Iris pigment epithelial cell (primary cell): ENCODE data around the gene SOCS3.
A peak's percentile ranks its signal among the peaks of the same experiment; 100 is the strongest.

ENCODE experiments used
- DNase-seq: peaks from one replicate; pipeline ENCODE4 v3.0.0-alpha.2; 2011; ENCODE audit warnings: low read depth

SOCS3 gene, protein sequence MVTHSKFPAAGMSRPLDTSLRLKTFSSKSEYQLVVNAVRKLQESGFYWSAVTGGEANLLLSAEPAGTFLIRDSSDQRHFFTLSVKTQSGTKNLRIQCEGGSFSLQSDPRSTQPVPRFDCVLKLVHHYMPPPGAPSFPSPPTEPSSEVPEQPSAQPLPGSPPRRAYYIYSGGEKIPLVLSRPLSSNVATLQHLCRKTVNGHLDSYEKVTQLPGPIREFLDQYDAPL

DNA sequence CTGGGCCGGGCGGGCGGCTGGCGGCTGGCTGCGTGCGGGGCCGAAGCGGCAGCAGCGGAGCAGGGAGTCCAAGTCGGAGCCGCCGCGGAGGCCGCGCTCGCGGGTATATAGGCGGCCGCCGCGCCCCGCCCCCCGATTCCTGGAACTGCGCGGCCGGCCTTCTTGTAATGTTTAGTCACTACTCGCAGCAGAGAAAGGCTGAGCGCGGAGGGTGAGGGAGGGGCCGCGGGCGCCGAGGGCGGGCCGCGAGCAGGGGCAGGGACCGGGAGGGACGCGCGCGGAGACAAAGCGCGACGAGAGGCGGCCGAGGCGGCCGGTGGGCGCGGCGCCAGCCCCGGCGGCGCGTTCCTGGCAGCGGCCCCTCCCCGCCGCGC, at the start of gene SOCS3:
TSS of gene SOCS3 (minus strand) at position 81 of the 374 bp plus-strand sequence. CDS start 982 bp downstream, outside the sequence.
- DNase-seq: peak; percentile 97

DNA sequence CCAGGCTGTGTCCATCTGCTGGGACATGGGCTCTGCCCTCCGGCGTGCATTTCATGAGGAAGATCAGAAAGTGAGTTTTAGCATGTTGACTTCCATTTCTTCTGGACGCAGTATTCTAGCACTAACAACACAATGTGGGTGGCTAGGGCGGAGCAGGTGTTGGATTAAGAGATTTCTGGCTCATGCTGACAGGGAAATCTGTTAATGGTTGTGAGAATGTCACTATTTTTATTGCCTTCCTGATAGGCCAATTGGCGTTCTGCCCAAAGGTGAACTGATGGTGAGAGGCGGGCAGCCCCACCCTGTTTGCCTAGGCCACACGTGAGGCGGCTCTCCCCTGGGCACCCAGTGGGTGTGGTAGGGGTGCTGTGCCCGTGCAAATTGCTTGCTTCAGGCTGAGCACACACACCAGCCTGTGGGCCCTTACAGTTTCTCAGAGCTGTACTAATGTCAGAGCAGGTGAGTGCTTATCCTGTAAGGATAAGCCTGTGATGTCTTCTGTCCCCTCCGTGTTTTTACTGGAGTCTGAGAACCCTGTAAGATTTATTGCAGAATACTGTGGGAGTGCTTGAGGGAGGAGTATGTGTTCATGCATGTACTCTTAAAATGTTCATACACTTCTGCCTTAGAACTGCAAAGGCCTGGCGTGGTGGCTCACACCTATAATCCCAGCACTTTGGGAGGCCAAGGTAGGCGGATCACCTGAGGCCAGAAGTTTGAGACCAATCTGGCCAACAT, 49.5 kb upstream of the SOCS3 start:
- DNase-seq: no peak

DNA sequence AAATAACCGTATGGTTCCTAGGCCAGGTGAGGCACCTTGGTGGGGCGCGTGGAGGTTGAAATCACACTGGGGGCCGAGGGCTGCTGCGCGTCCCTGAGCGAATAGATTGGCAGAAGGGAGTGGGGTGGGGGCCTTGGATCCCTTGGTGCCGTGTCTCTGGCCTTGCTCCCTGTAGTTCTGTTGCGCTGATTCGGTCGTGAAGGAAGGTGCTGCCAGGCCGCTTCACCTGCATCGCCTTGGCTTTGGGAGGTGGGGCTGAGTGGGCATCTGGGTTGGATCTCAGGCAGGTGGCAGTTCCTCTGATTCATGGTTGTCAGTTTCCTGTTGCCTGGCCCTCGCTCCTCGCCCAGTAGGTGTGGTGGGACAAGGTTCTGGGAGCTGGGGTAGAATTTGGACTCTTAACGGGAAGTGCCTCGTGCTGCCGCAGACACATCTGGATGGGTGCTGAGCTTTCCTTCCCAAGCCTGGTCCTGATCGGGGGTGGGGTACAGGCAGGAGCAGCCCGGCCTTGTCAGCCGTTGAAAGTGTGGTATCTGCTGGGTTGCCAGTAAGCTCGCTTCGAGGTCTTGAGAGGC, 48.7 kb upstream of the SOCS3 start:
- DNase-seq: no peak

DNA sequence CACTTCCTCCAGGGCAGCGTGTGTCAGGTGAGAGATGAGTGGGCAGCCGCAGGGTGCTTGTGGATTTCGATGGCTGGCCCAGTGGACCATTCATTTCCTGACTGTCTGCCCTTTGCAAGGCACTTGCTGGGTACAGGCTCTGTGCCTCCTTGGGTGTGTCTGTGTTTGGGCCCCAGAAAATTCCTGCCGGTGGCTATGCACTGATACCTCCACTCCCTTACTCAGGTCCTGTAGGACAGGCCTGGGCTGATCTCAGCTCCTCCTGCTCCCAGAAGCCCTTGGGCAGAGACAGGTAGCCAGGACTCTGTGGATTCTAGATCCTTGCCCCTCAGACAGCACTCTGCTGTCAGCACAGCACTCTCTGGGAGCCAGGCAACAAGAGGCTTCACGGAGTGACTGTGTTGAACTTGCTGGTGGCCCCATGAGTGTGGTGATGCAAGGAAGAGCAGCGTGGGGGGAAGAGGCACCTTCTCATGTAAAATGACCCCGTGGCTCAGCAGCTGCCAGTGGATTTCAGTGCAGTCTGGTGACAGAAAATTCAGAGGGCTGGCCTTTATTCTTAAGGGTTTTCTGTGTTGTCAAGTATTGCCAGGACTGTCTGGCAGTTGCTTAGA, 47.6 kb upstream of the SOCS3 start:
- peak; percentile 60 for DNase-seq

DNA sequence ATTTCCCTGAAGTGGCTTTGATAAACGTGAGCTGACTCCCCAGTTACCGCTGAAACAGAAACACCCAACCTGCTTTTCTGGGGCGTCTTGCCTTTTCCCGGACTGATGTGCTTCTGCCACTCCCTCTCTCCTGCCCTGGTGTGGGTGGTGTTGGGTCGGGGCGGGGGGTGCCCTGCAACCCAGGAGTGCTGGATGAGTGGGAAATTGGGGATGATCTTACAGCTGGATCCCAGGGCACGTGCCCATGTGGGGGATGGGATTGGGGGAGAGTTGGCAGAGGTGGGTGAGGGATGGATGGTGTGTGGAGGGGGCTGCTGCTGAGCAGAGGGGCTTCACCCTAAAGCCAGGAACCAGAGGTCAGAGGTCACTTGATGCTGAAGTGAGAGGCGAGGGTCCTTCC, 47.0 kb upstream of the SOCS3 start:
- DNase-seq: no peak

DNA sequence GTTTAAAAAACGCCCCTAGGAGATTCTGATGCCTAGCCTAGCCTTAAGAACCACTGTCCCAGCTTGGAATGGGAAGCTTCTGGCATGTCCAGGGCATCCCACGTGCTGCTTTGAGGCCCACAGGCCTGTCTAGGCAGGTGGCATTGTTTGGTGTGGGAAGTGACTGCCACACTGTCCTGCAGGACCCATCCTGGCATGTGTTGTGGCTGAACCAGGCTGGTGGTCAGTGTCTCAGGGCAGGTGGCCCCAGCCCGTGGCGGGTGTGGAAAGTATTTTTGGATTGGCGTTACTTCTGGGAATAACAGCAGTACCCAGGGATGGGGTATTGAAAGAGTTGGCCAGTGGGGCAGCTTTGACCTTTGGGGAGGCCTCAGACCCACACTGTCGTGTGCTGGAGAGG, 46.5 kb upstream of the SOCS3 start:
- no peak for DNase-seq

DNA sequence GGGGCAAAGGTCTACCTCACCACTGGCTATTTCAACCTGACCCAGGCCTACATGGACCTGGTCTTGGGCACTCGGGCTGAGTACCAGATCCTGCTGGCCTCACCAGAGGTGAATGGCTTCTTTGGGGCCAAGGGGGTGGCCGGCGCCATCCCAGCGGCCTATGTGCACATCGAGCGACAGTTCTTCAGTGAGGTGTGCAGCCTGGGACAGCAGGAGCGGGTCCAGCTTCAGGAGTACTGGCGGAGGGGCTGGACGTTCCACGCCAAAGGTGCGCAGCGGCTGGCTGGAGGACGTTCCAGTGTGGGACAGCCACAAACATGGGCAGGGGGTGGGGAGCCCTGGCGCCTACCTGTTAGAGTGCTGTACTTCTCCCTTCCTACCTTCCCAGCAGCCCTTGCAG, 43.9 kb upstream of the SOCS3 start:
- DNase-seq: no peak

DNA sequence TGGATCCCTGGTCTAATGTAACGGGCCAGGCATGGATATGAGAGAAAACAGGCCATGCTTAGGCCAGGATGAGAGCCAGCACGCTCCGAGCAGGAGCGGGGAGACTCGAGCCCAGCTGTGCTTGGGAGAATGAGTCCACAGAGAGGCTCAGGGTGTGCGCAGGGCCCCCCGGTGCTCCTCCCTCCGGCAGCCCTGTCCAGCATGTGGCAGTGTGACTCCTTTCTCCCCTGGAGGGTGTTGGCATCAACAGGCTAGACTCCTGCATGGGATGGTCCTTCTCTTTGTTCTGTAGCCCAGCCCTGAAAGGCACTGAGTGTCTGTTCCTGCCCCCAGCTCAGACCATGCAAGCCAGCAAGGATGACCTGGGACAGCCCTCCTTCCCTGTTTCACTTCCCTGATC, 42.0 kb upstream of the SOCS3 start:
- no peak for DNase-seq

DNA sequence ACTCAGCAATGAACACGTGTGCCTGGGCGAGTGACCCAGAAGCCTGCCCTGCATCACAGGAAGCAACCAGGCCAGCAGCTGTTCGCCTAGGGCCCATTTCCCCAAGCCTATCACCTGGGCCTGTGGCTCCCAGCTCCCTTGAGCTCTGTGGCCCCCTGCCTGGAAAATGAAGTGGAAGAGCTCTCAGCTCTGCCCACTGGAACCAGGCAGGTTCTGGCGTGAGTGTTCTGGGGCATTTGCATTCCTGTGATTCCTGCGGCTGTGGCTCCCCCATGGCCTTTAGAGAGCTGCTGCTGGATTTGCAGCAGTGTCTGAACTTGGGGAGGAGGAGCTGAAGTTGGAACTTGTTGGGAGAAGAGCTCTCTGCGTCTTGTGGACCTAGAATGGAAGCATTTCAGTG, 41.4 kb upstream of the SOCS3 start:
- peak; percentile 34 for DNase-seq

DNA sequence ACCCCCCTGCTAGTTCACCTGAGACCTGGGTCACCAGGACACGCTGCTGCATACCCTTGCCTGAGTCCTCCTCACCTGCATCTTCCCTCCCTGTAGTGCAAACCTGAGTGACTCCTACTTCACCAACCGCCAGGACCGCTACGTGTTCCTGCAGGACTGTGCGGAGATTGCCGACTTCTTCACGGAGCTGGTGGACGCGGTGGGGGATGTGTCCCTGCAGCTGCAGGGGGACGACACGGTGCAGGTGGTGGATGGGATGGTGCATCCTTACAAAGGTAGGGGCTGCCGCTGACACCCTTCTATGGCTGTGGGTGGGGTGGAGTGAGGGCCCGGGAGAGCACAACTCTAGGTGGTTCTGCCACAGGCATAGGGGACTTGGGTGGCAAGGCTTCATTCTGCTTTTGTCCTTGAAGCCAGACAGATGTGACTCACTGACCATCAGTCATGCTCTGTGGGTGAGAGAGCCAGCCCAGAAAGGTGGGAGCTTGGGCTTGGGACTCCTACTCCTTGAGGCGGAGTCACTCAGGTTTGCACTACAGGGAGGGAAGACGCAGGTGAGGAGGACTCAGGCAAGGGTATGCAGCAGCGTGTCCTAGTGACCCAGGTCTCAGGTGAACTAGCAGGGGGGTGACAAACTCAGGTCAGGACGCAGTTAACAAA, 40.8 kb upstream of the SOCS3 start:
- no peak for DNase-seq

DNA sequence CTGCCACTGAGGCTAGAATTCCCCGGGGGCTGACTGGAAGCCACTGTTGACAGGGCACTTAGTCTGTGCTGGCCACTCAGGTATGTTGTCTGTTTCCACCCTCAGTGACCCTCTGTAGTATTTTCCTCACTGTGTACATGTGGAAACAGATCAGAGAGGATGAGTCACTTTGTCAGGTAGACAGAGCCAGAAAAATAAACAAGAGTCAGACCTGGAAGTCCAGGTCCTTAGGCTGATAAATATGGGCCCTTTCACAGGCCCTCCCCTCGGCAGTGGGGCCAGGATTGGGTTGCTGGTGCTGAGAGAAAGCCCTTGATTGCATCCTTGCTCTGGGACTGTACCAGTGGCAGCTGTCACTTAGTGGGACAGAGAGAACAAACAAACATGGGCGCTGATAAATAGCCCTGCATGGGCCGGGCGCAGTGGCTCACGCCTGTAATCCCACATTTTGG, 39.8 kb upstream of the SOCS3 start:
- DNase-seq: no peak

DNA sequence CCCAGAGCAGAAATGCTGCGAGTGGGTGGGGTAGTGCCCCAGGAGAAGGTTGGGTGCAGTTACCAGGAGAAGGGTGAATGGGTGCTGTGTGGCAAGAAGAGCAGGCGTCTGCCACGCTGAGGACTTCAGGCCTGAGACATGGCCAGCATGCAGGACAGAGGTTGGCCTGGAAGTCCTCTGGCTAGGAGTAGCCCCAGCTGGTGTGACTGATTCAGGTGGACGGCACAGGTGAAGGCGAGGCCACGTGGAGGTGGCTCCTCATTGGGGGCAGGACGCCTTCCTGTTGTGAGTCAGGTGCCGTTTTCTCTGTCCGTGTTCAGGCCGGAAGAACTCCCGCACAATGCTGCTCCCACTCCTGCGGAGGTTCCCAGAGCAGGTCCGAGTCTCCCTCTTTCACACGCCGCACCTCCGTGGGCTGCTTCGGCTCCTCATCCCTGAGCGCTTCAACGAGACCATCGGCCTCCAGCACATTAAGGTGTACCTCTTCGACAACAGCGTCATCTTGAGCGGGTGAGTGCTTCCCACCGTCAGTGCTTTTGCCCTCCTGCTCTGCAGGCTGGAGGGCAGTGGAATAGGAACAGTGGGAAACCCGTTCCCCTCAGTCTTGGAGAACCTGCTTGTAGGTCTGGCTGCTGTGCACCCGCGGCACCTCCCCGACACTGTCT, 39.3 kb upstream of the SOCS3 start:
- DNase-seq: no peak

DNA sequence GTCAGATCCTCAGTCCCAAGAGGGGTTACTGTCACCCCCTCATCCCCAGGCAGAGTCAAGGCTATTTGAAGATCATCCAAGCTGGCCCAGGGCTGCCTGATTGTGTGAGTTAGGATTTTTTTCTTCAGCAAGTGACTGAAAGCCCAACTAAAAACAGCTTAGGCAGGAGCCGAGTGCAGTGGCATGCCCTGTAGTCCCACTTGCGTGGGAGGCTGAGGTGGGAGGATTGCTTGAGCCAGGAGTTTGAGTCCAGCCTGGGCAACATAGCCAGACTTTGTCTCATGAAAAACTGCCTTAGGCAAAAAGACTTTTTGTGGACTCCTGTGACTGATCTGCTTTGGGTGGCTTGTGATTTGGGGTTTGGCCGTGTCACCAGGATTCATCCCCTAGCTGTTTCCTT, 38.5 kb upstream of the SOCS3 start:
- no peak for DNase-seq

DNA sequence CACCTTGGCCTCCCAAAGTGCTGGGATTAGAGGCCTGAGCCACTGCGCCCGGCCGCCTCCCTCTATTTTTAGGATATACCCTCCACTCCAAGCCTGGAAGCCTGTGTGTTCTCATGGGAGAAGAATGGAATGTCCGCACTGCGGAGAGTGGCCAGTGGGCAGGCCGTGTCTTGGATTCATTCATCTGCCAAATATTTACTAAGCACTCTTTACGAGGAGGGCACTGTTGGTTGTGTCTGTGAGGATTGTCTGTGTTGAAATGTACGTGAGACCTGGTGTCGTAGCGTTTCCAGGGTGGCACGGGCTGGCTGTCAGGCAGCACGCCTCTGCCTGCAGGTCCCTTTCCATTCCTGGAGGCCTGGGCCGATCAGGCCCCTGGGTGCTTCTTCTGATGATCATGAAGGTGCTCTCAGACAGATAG, 37.8 kb upstream of the SOCS3 start:
- DNase-seq: no peak

DNA sequence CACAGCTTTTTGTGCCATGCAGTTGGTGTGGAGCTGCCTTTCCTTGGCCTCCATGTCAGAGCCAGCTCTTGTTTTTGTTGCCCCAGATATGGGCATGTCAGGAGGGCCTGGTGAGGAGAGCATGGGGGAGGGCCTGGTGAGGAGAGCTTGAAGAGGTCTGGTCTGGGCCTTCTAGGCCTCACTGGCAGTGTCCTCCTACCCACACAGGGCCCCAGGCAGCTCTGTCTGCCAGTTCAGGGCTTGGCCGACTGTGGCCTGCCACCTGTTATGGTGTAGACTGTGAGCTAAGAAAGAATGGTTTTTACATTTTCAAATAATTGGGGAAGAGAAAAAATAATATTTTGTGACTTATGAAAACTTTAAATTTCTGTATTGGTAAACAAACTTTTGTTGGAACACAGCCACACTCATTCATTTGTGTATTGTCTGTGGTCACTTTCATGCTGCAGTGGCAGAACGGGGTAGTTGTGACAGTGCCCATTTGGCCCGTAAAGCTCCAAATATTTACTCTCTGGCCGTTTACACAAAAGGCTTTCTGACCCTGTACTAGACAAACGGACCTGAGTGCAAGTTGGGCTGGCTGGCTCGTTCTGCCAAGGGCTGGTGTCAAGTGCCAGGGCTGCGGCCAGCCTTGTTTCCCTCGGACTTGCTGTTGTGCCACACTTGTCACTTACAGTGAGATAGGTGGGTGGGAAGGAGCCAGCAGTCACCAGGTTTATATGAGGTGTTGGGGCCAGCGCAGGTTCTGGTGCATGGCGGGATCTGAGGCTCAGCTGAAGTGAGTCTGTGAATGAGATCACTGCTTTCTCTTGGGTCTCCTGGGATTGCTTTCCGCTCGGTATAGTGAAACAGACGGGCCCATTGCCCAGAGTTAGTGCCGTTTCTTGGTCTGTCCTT, 36.8 kb upstream of the SOCS3 start:
- no peak for DNase-seq

DNA sequence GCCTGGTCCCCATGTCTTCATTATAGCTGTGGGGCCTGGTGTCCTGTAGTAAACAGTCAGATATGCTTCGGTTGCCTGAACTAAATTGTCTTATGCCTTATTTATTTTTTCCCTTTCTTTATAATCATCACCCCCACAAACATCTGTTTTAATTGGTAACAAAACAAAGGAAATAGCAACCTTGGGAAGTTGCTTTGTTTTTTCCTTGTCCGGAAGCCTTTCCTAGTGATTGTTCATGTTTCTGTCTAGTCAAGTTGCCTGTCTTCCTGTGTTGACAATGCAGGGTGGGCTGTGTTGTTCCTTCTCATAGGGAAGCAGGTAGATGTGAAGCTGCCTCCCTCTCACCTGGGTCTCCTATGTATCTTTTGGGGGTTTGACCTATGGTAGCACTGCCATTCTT, 35.3 kb upstream of the SOCS3 start:
- no peak for DNase-seq

DNA sequence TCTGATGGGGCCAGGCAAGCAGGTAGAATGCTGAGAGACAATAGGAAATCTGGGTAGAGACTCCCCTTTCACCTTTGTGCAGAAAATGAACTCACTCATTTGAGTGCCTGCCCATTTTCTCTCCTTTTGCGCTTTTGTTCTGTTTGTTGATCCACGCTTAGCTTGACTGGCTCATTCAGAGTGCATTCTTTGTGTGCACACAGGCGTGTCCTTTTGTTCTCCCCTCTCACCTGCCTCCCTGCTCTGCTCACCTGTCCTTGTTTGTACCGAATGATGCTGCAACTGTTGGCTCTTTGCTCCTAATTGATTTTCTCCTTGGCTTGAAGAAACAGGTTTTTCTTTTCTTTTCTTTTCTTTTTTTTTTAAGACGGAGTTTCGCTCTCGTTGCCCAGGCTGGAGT, 34.3 kb upstream of the SOCS3 start:
- DNase-seq: no peak

DNA sequence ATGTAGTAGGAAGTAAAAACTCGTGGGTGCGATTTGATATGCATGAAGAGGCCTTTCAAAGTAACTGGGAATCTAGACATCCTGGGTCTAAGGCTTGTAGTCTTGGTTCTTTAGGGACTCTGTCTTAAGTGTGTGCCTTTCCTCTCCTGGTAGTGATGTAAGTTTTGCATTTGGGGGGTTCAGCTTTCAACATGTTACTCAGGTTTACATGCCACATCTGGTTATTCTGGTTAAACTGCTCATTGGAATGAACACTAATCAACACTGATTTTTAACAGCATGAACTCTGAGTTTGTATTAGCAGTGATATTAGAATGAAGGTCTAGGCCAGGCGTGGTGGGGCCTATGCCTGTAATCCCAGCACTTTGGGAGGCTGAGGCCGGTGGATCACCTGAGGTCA, 33.7 kb upstream of the SOCS3 start:
- DNase-seq: no peak

DNA sequence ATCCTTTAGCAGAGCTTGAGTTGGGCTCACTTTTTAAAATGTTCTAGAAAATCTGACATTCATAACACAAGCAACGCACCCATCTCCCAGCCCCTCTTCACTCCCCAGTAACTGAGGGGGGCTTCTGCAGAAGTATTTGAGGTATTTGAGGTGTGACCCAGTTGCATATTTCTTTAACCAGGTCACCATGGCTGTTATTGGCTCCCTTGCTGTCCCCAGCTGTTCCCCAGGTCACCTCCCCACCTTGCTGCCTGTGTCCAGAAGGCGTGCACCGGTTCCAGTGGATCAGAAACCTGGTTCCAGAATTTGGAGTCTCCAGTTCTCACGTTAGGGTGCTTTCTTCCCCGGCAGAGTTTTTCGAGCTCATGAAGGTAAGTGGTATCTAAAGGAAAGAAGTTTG, 32.4 kb upstream of the SOCS3 start:
- DNase-seq: no peak

DNA sequence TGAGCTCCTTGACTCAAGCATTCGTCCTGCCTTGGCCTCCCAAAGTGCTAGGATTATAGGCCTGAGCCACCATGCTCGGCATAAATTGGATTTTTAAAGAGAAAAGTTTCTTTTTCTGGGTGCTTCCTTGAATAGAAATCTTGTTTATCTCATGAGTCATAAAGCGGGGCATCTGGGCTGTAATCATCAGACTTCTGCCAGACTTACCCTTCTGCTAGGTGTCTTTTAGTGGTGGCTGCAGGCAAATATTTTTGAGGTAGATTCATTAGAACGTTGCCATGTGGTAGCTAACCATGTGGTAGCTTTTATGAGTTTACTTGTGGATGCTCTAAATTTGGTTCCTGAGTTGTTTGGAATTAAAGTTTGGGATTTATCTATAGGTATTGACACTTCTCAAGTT, 32.0 kb upstream of the SOCS3 start:
- peak; percentile 85 for DNase-seq

DNA sequence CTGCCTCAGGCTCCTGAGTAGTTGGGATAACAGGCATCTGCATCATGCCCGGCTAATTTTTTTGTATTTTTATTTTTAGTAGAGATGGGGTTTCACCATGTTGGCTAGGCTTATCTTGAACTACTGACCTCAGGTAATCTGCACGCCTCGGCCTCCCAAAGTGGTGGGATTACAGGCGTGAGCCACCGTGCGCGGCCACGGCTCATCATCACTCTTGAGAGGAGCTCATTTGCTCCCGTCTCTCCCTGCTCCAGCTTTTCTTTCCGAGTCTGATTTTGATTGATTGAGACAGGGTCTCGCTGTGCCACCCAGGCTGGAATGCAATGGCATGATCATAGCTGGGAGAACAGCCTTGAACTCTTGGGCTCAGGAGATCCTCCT, 31.2 kb upstream of the SOCS3 start:
- no peak for DNase-seq
